Kidney (tissue), 14 donors: ENCODE measurements around the gene EN1. TPM values are rescaled to one million over a fixed set of nuclear protein-coding genes. Genes with fewer than 3 reads are reported as not detected.
A peak's percentile ranks its signal among the peaks of the same experiment; 100 is the strongest.

Source experiments
- DNase-seq, 5 donors: peaks; one replicate each; pipeline ENCODE4 v3.0.0-alpha.2; 2013 to 2020
- FAIRE-seq: peaks from 2 replicates; lab custom pipeline; 2012; peaks lifted over from hg19 to GRCh38; lab: Jason Lieb, UNC
- H3K27ac ChIP-seq, 2 donors: one replicate each; pipeline ENCODE4 v1.7.0; 2013; ENCODE audit warnings: low read depth in 2 of 2, low read length in 2 of 2, inconsistent platforms in 1 of 2
- H3K27me3 ChIP-seq: one replicate; pipeline ENCODE4 v1.7.1; 2013; ENCODE audit warnings: low read length, inconsistent platforms; ENCODE audit not compliant: control insufficient read depth, insufficient read depth
- H3K36me3 ChIP-seq, 3 donors: one replicate each; pipeline versions ENCODE4 v1.7.0 to v1.7.1; 2013; ENCODE audit warnings: low read length in 3 of 3, control low read depth in 1 of 3, inconsistent platforms in 1 of 3; ENCODE audit not compliant: insufficient read depth in 3 of 3, control insufficient read depth in 2 of 3
- H3K4me1 ChIP-seq, 3 donors: one replicate each; pipeline versions ENCODE4 v1.7.0 to v1.7.1; 2013; ENCODE audit warnings: low read length in 3 of 3, inconsistent platforms in 1 of 3, low read depth in 1 of 3; ENCODE audit not compliant: control insufficient read depth in 2 of 3, insufficient read depth in 2 of 3
- H3K4me3 ChIP-seq, 3 donors: one replicate each; pipeline versions ENCODE4 v1.7.0 to v1.8.1; 2013; ENCODE audit warnings: low read length in 3 of 3, control low read depth in 1 of 3, inconsistent platforms in 1 of 3
- H3K9ac ChIP-seq, 3 donors: one replicate each; pipeline versions ENCODE4 v1.7.0 to v1.7.1; 2013; ENCODE audit warnings: low read length in 3 of 3, control low read depth in 1 of 3, inconsistent platforms in 1 of 3
- H3K9me3 ChIP-seq, 3 donors: one replicate each; pipeline versions ENCODE4 v1.7.0 to v1.7.1; 2013; ENCODE audit warnings: low read length in 3 of 3, control low read depth in 1 of 3, inconsistent platforms in 1 of 3; ENCODE audit not compliant: control insufficient read depth in 2 of 3, insufficient read depth in 1 of 3
- intact Hi-C: fragments of 100-400 bp; cut with DNase I; formaldehyde crosslinking; loops from one replicate; pipeline ENCODE4 v1.11.1; 2022
- polyA plus RNA-seq: library from polyadenylated mRNA; stranded (reverse); fragments of 350-450 nt; fragmentation: Illumina TruSeq; extraction: RNeasy Lipid Tissue Mini Kit (QIAGEN cat#74804); gene quantifications from one replicate; pipeline ENCODE4 v1.2.3, GENCODE V29; 2014; ENCODE audit warnings: low read depth, low replicate concordance; ENCODE audit not compliant: insufficient read depth
- total RNA-seq: library from RNA; stranded (reverse); fragmentation: NEBNext Ultra II Directional; extraction: Animal tissue kit (Norgen Biotek cat#: 25700); gene quantifications from one replicate; pipeline ENCODE4 v1.2.1, GENCODE V29; 2021
- TF ChIP-seq, protein P1 (sequence below): IDR thresholded peaks from 3 replicates; pipeline ENCODE4 v1.5.1; 2012; ENCODE audit warnings: mild to moderate bottlenecking, moderate library complexity, borderline replicate concordance; ENCODE audit not compliant: insufficient read depth; ENCODE audit errors: extremely low read depth
- donor health status: control.
- donor health status: control.
- donor health status: control.
- donor health status: control.
- donor health status: control.
- donor health status: DM: yes; HTN: yes; CAD: no.
- donor health status: Normal renal cell carcinoma (clear cell type).

EN1 gene
- total and polyA plus RNA-seq, 2 donors from 2014 or later: 0.16 TPM; not detected in 1

DNA sequence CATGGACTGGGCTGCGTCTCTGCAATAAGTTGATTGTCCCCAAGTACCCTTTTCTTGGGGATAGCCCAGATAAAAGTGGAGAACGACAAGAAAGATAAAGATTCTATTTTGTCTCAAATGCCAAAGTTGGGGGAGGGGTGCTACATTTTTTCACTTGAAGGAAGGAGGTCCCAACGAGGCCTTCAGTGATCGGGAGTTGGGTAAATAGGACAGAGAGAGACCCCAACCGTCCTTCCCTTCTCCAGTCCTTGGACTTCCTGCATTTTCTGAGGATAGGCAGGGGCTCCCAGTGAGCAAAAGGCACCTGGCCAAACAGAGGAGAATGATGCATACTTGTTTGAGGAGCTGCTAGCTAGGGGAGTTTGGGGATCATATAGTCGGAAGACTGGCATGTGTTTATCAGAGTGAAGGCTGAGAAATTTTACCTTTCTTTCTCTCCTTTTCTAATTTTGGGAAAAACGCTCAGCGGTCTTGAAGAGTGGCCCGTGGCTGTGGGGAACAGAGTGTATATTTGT lies 3.5 kb upstream of the EN1 start:
- DNase-seq: no peak
- intact Hi-C loops: loop anchor here (5.0 kb wide), 1 partner anchor 624 kb away; no protein-coding TSS in a partner anchor

DNA sequence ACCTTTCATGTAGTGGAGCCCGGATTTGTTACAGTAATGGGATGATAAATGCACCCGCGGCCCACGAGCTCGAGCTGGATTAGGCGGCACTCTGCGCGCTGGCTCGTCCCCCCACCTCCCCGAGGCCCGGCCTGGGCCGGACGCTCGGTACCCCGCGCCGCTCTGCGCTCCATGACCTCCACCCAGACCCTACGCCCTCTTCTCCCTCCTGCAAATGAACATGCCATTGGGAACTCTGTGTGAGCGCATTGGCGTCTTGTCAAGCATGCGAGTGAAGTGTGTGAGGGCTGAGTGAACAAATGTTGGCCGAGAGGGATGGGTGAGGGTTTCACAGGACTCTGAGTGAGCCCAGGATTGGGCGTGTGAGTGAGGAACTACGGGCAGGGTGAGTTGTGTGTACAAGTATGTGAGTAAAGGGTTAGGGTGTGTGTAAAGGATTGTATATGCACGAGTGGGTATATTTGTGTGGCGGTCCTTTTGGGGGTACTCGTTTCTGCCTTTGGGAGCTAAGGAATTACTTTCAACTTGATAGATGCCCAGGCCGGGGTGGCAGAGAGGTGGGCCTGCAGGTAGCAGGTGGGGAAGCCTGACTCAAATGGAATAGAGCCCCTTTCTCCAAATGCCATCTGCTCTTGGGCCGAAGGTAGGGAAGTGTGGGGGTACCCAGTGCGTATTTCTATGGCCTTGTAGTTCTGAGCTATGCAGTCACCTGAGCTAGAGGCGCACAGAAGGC lies 2.9 kb upstream of the EN1 start:
- FAIRE-seq (no peak), DNase-seq (no peak)
- intact Hi-C loops: loop anchor here (5.0 kb wide), 1 partner anchor 623 kb away; no protein-coding TSS in a partner anchor
- TF ChIP-seq, protein P1, sequence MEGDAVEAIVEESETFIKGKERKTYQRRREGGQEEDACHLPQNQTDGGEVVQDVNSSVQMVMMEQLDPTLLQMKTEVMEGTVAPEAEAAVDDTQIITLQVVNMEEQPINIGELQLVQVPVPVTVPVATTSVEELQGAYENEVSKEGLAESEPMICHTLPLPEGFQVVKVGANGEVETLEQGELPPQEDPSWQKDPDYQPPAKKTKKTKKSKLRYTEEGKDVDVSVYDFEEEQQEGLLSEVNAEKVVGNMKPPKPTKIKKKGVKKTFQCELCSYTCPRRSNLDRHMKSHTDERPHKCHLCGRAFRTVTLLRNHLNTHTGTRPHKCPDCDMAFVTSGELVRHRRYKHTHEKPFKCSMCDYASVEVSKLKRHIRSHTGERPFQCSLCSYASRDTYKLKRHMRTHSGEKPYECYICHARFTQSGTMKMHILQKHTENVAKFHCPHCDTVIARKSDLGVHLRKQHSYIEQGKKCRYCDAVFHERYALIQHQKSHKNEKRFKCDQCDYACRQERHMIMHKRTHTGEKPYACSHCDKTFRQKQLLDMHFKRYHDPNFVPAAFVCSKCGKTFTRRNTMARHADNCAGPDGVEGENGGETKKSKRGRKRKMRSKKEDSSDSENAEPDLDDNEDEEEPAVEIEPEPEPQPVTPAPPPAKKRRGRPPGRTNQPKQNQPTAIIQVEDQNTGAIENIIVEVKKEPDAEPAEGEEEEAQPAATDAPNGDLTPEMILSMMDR: no peak
- Histone ChIP-seq H3K9me3 (no peaks in the 10 kb centered on the region), H3K27ac (no peak overlapping the region), H3K4me1 (peaks cover 0 to 4% (median 0%) of the 10 kb centered on the region in 3 donors), H3K36me3 (no peaks in the 10 kb centered on the region), H3K4me3 (no peak overlapping the region), H3K27me3 (peaks cover 72% of the 10 kb centered on the region), H3K9ac (no peak overlapping the region)

More for the DNA sequence above, 3.5 kb upstream of the EN1 start:
- peaks cover 69% of the 10 kb centered on the region for H3K27me3 ChIP-seq
- H3K4me1 ChIP-seq: peaks cover 0 to 7% (median 0%) of the 10 kb centered on the region in 3 donors
- no peak for FAIRE-seq
- no peak overlapping the region for H3K4me3 ChIP-seq
- no peaks in the 10 kb centered on the region for H3K36me3 ChIP-seq
- no peak overlapping the region for H3K27ac ChIP-seq
- H3K9ac ChIP-seq: no peak overlapping the region
- TF ChIP-seq, protein P1: no peak
- H3K9me3 ChIP-seq: no peaks in the 10 kb centered on the region

DNA sequence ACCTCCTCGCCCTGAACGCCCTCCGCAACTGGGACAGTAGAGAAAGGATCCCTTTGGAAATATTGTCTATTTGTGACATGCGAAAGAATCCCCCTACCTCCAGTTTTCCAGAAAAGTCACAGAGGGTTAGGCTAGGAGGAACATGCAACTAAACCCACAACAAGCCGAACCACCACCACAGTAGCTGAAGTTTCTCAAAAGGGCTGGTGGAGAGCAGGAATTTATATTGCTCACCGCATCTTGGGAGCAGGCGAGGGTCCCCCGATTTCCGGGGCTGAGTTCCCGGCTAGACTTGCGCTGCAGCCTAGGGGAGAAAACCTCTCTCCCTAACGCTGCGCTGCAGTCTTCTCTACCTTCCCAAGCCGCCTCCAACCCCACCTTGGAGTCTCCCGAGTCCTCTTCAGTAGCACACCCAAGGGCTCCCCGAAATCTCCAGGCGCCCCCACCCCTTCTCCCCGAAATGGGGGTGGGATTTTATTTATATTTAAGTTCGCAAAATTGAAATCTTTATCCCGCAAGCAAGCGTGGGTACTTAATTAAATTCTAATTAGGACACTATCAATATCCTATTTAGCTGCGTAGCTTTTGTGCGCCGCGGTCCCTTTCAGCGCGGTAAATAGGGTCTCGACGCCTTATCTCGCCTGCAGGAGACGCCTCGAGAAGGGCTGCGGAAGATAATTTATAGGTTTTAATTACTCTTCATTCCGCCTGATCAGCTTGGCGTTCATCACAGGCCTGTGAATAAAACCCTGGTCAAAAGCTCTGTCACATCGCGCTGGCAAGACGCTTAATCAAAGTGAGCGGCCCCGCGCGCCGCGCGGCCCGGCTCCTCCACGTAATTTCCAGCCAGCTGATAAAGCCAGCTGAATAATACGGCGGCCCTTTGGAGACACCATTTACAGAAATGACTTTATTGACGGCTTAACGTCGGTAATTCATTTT lies 2.0 kb upstream of the EN1 start:
- Histone ChIP-seq H3K27ac (no peak overlapping the region), H3K9me3 (no peaks in the 10 kb centered on the region), H3K27me3 (peaks cover 73% of the 10 kb centered on the region), H3K36me3 (no peaks in the 10 kb centered on the region), H3K4me3 (no peak overlapping the region), H3K9ac (no peak overlapping the region), H3K4me1 (peaks cover 0 to 4% (median 0%) of the 10 kb centered on the region in 3 donors)
- TF ChIP-seq, protein P1: no peak
- intact Hi-C loops: loop anchor here (5.0 kb wide), 1 partner anchor 622 kb away; no protein-coding TSS in a partner anchor
- no peak for FAIRE-seq
- DNase-seq: peak in 1 of 5 donors; percentile 31
